Coronary artery (tissue), 2 donors: ENCODE measurements around the gene SLC35F6.

Experiments
- DNase-seq: peaks from one replicate; pipeline ENCODE4 v3.0.0-alpha.2; 2017; ENCODE audit warnings: low spot score
- H3K27ac ChIP-seq, 2 donors: fragments of 200-600 bp; sonication (generic); one replicate each; pipeline ENCODE4 v1.5.1; 2016 to 2019
- H3K4me3 ChIP-seq: fragments of 200-600 bp; sonication (generic); 2 replicates; pipeline ENCODE4 v1.5.1; 2016; ENCODE audit warnings: mild to moderate bottlenecking, moderate library complexity
- TF ChIP-seq, protein P1 (sequence below): fragments of 200-600 bp; sonication (generic); IDR thresholded peaks from one replicate; pipeline ENCODE4 v1.5.1; 2019; ENCODE audit warnings: antibody characterized with exemption

SLC35F6 gene

DNA sequence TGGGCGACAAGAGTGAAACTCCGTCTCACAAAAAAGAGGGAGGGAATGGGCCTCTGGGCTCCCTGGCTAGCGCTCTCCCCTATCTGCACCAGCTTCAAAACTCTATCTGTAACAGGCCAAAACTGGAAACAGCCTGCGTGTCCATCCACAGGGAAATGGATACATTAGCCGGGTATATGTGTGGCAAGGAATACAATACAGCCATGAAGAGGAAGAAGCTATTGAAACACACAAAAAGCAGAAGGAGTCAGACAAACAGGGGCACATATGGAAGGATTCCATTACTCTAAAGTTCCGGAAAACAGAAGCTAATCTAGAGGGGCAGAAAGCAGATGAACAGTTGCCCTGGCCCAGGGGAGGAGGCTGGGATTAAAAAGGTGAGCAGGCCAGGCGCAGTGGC, 24.6 kb upstream of the SLC35F6 start:
- Histone ChIP-seq H3K4me3 (no peak overlapping the region), H3K27ac (no peak overlapping the region)
- no peak for DNase-seq
- TF ChIP-seq, protein P1, sequence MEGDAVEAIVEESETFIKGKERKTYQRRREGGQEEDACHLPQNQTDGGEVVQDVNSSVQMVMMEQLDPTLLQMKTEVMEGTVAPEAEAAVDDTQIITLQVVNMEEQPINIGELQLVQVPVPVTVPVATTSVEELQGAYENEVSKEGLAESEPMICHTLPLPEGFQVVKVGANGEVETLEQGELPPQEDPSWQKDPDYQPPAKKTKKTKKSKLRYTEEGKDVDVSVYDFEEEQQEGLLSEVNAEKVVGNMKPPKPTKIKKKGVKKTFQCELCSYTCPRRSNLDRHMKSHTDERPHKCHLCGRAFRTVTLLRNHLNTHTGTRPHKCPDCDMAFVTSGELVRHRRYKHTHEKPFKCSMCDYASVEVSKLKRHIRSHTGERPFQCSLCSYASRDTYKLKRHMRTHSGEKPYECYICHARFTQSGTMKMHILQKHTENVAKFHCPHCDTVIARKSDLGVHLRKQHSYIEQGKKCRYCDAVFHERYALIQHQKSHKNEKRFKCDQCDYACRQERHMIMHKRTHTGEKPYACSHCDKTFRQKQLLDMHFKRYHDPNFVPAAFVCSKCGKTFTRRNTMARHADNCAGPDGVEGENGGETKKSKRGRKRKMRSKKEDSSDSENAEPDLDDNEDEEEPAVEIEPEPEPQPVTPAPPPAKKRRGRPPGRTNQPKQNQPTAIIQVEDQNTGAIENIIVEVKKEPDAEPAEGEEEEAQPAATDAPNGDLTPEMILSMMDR: no peak

DNA sequence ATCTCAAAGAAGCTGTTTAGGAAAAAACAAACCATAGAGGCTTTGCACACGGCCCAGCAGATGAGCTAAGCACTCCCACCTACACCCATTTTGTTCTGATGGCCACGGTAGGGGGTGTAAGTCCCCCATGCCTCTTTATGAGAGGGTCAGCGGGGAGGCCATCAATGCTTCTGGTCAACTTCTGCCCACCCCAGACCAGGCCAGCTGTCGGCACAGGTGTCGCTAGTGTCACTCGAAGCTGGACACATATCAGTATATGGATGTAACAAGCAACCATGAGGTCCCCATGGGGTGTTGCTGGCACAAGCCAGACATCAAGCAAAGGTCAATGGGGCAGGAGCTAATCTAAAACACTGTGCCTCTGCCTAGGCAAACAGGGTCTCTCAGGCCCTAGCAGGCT, 23.7 kb upstream of the SLC35F6 start:
- TF ChIP-seq, protein P1: no peak
- H3K4me3 ChIP-seq: no peak overlapping the region
- DNase-seq: no peak
- H3K27ac ChIP-seq: no peak overlapping the region

DNA sequence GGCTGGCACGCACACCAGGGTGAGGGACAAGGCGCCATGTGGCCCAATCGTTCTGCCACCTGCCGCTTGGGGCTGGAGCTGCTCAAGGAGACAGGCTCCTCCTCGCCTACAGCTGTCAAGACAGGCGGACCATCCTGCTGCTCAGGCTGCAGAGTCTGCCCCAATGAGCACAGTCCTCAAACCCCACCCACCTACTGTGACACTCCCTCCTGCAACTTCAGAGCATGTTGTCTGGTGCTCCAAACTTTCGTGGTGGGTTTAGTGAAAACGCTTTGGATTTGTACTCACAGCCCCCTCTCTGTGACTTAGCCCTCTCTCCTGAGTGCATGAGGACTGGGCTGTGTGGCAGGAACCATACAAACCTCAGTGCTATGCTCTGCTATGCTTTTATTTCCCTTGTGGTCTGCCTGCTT, 23.2 kb upstream of the SLC35F6 start:
- Histone ChIP-seq H3K4me3 (no peak overlapping the region), H3K27ac (no peak overlapping the region)
- DNase-seq: no peak
- TF ChIP-seq, protein P1: no peak

DNA sequence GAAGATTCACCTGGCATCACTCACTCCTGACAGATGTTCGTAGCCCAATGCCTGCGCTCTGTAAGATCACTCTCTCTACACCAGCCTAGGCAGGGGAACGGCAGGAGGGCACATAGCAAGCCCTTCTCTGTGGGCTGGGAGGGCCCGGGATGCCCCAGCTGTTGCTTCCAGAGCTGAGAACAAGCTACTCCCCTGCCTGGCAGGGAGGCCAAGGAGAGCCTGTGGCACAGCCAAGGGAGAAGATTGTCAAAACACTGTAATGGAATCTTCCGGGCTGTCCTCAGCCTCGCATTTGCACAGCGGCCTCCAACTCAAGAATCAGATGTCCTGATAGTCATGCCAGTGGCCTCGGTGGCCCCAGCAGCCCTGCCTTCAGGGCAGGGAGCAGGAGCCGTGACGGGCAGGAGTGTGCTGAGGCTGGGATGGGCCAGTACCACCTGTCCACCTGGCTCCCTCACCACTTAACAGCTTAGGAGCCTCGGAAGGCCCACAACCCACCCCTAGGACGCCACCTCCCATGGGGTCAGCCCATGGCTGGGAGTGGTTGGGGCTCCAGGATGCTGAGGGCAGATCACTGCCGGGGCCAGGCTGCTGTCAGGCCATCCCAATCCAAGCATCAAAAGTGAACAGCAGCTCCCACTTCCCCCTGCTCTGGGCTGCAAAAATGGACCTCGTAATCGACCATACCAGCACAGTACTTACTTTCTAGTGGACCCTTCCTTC, 21.9 kb upstream of the SLC35F6 start:
- Histone ChIP-seq H3K27ac (no peak overlapping the region), H3K4me3 (no peak overlapping the region)
- DNase-seq: no peak
- TF ChIP-seq, protein P1: no peak

DNA sequence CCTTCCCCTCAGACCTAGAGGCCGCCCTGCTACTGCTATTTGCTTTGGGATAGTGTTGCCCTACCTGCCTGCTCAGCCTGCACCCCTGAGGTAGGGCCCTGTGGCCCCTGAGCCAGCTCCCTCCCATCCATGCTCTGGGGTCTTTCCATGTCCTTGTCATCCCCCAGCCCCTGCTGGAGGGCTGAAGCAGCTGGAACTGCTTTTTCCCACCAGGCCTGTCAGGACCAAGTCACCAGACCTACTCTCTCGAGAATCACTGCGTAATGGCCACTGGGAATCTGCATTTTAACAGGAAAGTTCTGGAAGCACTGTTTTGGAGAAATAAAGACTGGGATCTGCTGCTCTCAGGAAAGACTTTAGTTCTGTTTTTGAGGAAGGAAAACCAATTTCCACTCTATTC, 20.2 kb upstream of the SLC35F6 start:
- TF ChIP-seq, protein P1: no peak
- Histone ChIP-seq H3K4me3 (no peak overlapping the region), H3K27ac (no peak overlapping the region)
- no peak for DNase-seq

DNA sequence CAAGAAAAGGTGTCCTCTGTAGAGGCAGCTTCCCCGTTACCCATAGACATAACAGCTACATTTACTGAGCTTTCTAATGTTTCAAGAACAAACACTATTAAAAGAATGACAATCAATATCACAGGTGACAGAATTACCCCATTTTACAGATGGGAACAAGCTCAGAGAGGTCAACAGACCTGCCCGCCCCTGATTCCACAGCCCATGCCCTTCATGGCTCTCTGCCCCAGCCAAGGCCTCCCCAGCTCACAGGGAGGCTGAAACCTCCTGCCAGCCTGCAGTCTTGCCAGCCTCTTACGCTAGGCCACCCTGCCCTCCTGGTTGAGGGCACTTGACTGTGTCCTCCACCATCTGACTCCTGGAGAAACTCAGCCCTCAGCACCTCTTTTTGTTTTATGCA, 19.1 kb upstream of the SLC35F6 start:
- DNase-seq: no peak
- H3K4me3 ChIP-seq: no peak overlapping the region
- TF ChIP-seq, protein P1: no peak

DNA sequence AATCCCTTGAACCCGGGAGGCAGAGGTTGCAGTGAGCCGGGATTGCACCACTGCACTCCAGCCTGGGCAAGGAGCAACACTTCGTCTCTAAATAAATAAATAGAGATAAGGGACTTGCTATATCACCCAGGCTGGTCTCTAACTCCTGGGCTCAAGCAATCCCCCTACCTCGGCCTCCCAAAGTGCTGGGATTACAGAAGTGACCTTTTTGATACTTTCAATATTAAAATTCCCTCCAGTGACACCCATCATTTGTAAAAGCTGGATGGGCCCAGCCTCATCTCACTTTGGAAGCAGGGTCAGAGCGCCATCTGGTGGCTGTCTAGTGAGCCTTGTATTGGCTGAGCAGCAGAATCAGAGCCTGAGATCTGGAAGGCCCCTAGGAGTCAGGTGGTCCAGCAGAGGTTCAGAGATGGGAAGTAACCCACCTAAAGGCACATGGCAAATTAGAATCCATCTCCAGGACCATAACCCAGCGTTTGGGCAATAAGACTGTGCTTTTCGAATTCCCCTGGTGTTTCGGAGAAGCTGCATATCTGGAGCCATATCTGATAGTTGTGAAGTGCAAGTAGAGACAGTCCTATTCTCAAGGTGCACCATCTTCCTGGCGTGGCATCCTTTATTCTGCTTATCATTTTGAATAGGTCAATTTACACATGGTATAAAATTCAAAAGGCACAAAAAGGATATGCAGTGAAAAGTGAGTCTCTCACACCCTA, 18.3 kb upstream of the SLC35F6 start:
- TF ChIP-seq, protein P1: peak; percentile 90
- no peak for DNase-seq
- no peak overlapping the region for H3K4me3 ChIP-seq
- H3K27ac ChIP-seq: no peak overlapping the region

More for the DNA sequence above, 19.1 kb upstream of the SLC35F6 start:
- H3K27ac ChIP-seq: no peak overlapping the region
